HG02623 (cell line): ENCODE measurements around the gene SDK1.

Source experiments
- ATAC-seq: cut with Tn5 transposase; IDR thresholded peaks from one replicate; pipeline ENCODE4 v1.9.1; 2021; ENCODE audit warnings: moderate library complexity; ENCODE audit not compliant: unreplicated experiment

Gene SDK1

GRCh38 chr7:3336042-3336665 is 35.1 kb downstream of the SDK1 start:
- no peak for ATAC-seq

GRCh38 chr7:3338161-3338560 is 37.1 kb downstream of the SDK1 start:
- ATAC-seq: no peak

DNA sequence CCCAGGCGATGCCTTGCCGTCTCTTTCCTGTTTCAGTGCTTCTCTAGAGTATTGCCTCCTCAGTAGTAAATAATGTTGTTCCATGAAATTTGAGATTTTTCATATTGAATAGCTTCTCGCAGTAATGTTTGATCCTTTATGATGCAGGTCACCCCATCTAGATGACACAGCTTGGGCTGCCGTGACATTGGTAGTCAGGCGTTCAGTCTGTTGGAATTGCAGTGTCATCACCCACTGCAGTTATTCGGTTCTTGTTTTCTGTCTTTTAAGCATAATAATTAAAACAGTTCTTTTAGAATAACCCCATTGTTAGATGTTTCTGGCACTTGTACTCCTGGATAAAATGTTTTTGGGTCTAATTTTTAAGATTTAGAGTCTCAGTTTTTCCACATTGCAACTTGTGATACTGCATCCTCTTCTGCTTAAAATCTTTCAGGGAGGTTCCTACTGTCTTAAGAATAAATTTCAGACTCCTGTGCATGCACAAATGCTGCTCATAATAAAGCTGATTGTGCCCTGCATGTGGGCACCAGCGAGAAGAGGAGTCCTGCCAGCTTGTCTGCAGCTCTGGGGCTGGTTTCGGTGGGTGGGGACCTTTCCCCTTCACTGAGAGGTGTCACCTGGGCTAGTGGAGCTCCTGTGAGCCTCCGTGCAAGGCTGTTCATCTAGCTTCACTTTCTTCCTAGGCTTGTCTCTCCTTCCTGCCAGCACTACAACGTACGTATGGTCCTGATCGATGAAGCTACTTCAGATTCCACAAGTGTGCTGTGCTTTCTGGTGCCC is 44.8 kb downstream of the SDK1 start:
- ATAC-seq: no peak

DNA sequence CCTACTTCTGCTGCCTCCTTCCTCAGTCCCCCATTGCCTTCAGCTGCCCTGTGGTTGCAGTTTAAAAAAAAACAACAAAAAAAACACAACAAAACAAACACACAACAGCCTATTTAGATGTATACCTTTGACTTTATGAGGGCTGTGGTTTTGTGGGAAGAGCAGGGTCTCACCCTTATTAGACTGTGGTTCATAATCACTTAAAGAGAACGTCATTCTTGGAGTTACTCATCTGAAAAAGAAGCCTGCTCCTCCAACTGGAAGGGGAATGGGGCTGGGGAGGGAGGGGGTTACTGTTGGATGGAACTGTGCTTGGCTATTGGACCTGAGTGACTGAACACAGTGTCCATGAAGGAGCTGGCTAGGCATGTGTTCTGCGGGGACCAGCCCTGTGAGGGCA is 48.1 kb downstream of the SDK1 start:
- no peak for ATAC-seq

- ATAC-seq: no peak
Observed at GRCh38 chr7:3356173-3356572, 55.1 kb downstream of the SDK1 start.

DNA sequence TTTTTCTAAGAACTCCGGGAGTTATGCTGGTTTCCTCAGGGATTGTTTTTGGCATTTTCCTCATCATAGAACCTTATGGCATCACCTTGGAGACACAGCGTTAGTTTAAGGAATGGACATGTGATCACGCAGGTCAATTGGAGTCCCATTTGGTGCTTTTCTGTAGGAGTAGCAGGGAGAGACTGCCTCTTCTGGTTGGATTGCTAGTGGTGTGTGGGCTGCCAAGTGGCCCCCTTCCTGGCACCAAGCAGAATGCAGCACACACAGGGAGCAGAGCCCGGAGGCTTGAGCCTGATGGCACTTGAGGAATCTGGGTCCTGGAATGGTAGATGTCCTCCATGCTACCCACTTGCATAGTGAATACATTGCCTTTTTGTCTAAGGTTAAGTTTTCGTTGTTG is 57.9 kb downstream of the SDK1 start:
- ATAC-seq: no peak

DNA sequence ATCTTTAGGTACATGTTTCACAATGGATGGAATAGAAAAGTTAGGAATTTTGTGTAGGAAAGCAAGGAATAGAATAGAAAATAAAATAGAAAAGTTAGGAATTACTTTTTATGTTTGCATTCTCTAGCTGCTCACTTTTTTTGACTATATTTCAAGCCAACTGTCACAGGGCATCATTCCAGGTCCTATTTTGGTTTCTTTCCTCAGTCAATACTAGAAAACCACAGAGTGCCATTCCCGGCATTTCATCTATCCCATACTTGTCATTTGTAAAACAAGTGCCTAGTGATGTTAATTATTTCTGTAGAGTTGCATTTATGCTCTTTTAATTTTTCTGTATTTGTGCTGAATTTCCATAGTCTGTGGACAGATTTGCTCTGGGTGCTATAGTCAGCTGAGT is 66.2 kb downstream of the SDK1 start:
- no peak for ATAC-seq

DNA sequence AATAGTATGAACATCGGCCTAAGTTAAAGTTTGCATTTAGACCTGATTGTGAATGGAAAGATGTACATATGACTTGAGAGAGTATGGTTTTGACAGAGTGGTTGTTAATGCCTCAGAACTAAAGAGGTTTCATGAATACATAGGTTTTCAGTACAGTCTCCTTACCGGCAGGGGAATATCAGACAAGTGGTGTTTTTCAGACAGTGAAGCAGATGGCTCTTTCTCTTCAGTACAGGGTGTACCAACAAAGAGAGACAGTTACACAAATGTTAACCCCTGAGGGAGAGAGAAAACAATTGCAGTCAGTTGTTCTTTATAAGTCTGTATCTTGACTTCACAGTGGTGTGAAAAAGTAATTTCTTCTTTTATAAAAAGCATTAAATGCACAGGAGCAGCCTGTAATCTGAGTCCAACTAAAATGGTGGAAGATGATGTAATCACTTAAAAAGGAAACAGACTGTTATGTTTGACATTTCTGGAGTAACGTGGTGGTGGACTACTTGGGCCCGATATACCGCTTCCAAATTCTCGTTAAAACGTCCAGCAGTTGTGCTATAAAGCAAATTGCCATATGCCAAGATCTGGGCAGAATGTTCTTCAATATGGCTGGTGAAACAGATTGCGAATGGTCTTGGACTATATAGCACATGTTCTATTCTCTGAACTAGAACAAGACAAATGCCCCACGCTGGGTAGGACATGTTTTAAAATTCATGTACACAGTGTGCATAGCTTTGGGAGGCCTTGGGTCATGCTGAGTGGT is 69.2 kb downstream of the SDK1 start:
- no peak for ATAC-seq

DNA sequence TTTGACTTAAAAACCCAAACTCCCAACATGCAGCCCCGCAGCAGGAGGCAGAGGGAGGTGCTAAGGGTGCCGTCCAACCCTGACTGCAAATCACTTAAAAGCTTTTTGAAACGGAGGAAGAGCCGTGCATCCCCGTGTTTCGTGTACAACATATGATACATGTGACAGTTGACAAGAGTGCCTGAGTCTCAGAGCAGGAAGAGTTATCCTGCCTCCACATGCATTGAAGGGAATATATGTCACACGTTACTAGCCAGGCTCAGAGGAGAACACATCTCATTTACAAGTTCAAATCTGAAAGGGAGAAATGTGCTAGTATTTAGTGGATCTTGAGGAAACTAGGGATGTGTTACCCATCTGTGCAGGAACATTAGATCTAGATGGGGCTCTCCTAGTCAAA is 69.9 kb downstream of the SDK1 start:
- ATAC-seq: no peak

DNA sequence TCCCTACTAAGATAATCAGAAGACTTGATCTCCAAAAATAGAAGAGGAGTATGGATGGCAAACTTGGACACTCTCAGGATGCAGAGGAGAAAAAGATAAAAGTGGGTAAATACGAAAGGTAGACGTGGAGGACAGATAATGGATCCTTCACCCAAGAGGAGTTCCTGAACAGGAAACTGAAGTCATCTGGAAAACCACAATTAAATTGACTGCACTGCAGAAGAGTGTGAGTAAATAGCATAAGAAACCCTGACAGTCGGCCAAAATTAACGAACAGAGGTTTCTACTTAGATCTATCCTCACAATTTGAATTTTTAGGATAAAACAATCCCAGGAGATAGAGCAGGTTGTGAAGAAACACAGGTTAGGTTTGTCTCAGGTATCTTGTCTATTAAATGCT is 70.5 kb downstream of the SDK1 start:
- ATAC-seq: no peak

DNA sequence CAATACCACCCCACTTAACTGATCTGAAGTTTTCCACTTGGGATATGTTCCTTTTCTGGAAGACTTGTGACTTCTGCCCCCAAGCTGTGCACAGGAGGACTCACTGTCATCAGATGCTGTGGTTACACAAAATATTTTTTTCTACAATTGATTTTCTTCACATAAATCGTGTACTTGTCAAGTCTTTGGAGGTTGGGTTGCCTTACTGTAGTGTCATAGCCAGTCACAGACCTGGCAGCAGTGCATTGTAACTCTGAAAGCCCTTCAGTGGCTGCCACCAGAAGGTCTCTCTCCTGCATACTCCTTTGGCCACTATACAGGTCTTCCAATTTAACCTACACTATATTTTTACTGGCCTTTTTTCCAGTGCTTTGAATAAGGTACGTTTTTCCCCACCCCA is 73.2 kb downstream of the SDK1 start:
- ATAC-seq: no peak

DNA sequence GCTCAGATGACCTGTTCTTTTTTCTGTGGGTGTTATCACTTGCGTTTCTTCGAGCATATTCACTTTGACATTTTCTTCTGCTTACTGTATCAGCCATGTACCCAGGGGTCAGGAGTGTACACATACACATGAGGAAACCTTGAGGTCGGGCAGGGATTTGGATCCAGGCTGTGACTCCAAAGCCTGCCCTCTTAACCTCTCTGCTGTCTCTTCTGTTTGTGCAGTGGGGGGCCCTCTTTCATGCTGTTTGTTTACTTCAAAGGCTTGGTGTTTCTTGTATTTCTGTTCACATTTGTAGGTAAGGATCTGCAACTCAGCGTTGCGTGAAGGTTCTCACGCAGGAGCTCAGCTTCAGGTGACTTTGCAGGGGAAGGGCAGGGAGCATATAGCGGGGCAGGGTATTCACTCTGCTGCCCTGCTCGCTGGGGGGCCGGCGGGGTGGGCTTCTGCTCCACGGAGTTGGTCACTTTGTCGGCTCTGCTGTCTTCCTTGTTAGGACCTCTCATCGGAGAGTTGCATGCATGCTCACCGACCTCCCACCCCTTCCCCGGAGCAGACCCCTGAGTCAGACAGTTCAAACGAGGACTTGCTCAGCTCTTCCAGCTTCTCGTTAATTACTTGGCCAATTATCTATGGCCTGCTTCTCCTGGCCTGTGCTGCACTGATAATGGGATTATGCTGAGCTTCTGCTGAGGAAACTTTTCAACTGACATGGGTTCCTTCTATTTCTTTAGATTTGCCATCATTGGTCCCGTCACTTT is 77.5 kb downstream of the SDK1 start:
- no peak for ATAC-seq

DNA sequence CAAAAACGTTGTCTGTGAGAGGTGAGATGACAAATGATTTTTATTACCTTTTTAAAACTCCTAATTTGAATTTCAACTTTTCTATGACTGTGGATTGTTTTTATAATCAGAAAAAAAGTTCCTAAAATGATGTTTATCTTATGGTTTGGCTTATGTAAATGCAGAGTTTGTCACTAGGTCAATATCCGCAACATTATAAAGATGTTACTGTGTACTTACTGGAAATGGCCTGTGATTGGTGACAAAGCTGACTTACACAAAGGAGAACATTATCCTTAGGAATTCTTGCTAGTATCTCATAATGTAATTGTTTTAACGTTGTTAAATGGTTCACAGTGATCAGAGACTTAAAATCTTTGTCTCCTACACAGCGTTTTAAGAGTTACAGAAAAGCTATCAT is 79.0 kb downstream of the SDK1 start:
- ATAC-seq: no peak

GRCh38 chr7:3380886-3381685 is 80.0 kb downstream of the SDK1 start:
- no peak for ATAC-seq

GRCh38 chr7:3386423-3387190 is 85.6 kb downstream of the SDK1 start:
- ATAC-seq: no peak

GRCh38 chr7:3393862-3394261 is 92.8 kb downstream of the SDK1 start:
- no peak for ATAC-seq

DNA sequence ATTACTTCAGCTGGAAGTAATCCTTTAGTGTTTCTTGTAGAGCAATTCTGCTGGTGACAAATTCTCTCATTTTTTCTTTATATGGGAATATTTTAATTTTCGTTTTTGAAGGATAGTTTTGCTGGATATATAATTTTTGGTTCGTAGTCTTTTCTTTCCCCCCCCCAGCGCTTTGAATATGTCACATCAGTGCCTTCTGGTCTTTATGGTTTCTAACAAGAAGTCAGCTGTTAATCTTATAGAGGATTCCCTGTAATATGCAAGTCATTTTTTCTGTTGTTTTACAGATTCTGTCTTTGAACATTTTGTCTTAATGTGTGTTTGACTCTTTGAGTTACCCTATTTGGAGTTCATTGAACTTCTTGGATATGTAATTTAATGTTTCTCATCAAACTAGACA is 96.3 kb downstream of the SDK1 start:
- ATAC-seq: no peak

DNA sequence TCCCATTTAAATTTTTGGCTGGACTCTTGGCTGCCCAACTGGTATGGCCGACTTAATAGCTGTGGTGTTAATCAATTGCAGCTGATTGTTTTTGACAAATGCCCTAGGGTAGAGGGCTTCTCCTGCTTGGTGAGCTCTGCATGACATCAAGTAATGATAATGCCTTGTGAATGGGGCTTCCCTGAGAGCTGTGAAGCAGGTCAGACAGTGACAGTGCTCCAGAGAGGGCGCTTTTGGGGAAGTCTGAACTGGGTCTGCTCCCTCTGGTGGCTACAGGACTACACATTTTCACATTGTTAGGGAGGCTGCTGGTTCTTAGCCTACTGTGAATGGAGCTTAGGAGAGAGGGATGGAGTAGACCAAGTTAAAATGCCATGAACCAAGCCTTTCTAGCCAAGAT is 98.8 kb downstream of the SDK1 start:
- no peak for ATAC-seq

- ATAC-seq: no peak
Observed at GRCh38 chr7:3404501-3404900, 103.4 kb downstream of the SDK1 start.
